HepG2 (cell line): Measurements from ENCODE around the gene KAZALD1. TPM values are rescaled to one million over a fixed set of nuclear protein-coding genes. Genes with fewer than 3 reads are reported as not detected.

Experiments used
- ATRX ChIP-seq: sonication (generic); formaldehyde crosslinking; IDR thresholded peaks from 2 replicates; pipeline ENCODE4 v1.4.0; 2020; ENCODE audit warnings: missing genetic modification reagents, borderline replicate concordance
- NFYB ChIP-seq: sonication (generic); formaldehyde crosslinking; IDR thresholded peaks from 2 replicates; pipeline ENCODE4 v1.4.0; 2020; ENCODE audit warnings: missing genetic modification reagents
- SALL1 ChIP-seq: sonication (generic); formaldehyde crosslinking; IDR thresholded peaks from 2 replicates; pipeline ENCODE4 v1.8.0; 2022; ENCODE audit warnings: mild to moderate bottlenecking, missing genetic modification reagents
- SOX5 ChIP-seq: IDR thresholded peaks from 2 replicates; pipeline ENCODE4 v1.6.1; 2016; ENCODE audit warnings: borderline replicate concordance
- ZNF383 ChIP-seq: sonication (generic); formaldehyde crosslinking; IDR thresholded peaks from 2 replicates; pipeline ENCODE4 v1.4.0; 2020; ENCODE audit warnings: missing genetic modification reagents, mild to moderate bottlenecking, borderline replicate concordance
- ZNF430 ChIP-seq: sonication (generic); formaldehyde crosslinking; IDR thresholded peaks from 2 replicates; pipeline ENCODE4 v1.9.0; 2021; ENCODE audit warnings: mild to moderate bottlenecking, missing genetic modification reagents
- ZNF710 ChIP-seq: sonication (generic); formaldehyde crosslinking; IDR thresholded peaks from 2 replicates; pipeline ENCODE4 v1.5.0; 2020; ENCODE audit warnings: mild to moderate bottlenecking, missing genetic modification reagents, borderline replicate concordance
- ZNF792 ChIP-seq: IDR thresholded peaks from 2 replicates; pipeline ENCODE4 v1.6.1; 2016
- ZXDC ChIP-seq: sonication (generic); formaldehyde crosslinking; IDR thresholded peaks from 2 replicates; pipeline ENCODE4 v1.5.0; 2020; ENCODE audit warnings: mild to moderate bottlenecking, missing genetic modification reagents
- polyA plus RNA-seq, 8 experiments: library from polyadenylated mRNA; depleted of rRNA in 3 of 8; stranded (reverse) in 7 of 8; unstranded in 1 of 8; fragments of >200 nt; fragmentation: Illumina TruSeq in 4 of 8; extraction: Trizol in 4 of 8; gene quantifications; 2 replicates each; pipeline versions ENCODE4 v1.2.1 to v1.2.3, GENCODE V29; 2011 to 2016; ENCODE audit warnings: low read depth in 4 of 8, missing spikeins in 1 of 8, mixed read lengths in 1 of 8; ENCODE audit not compliant: insufficient read depth in 1 of 8
- total RNA-seq, 5 experiments: library from RNA; depleted of rRNA; stranded (reverse); fragments of >200 nt; fragmentation: Illumina TruSeq; extraction: Trizol; gene quantifications; 2 replicates each; pipeline ENCODE4 v1.2.3, GENCODE V29; 2016; ENCODE audit warnings: low read depth in 1 of 5

The KAZALD1 gene
- total and polyA plus RNA-seq, 2 of the 13 experiments (the other 11 are each of a cell fraction or from before 2014, with no cell fraction given), result 16.7 to 27.7 TPM

GRCh38 chr10:101067356-101068083, 5.7 kb downstream of the KAZALD1 start (continued):
- TF ChIP-seq ZNF710 (CRISPR knock-in tag) (0 out of 2 replicates have a peak, but pooled peaks have one; percentile 39), ZXDC (CRISPR knock-in tag) (peak; percentile 84), SOX5 (CRISPR knock-in tag) (0 out of 2 replicates have a peak, but pooled peaks have one; percentile 15), ZNF383 (CRISPR knock-in tag) (no peak), SALL1 (CRISPR knock-in tag) (peak; percentile 46; the same call in 1 of the 2 replicates), NFYB (CRISPR knock-in tag) (no peak), ZNF430 (0 out of 2 replicates have a peak, but pooled peaks have one; percentile 30), ATRX (CRISPR knock-in tag) (no peak), ZNF792 (CRISPR knock-in tag) (no peak; the same call in 1 of the 2 replicates)
